CD4-positive, alpha-beta T cell (primary cell): ENCODE data around the gene DNER. TPM values are rescaled to one million over a fixed set of nuclear protein-coding genes. Genes with fewer than 3 reads are reported as not detected.

Experiments used
- ATAC-seq: fragments of 200-7000 bp; cut with Tn5 transposase; one replicate; pipeline ENCODE4 v1.10.0; 2022; ENCODE audit warnings: mild to moderate bottlenecking; ENCODE audit not compliant: poor library complexity
- CTCF ChIA-PET: fragments of 350-600 bp; sonication (Branson Sonifier 250); formaldehyde crosslinking; loops from one replicate; lab custom pipeline; 2021; ENCODE audit warnings: antibody characterized with exemption, inconsistent platforms; lab: Charles Lee
- POLR2A ChIA-PET: fragments of 350-600 bp; sonication (Branson Sonifier 250); formaldehyde crosslinking; loops from one replicate; lab custom pipeline; 2021; ENCODE audit warnings: antibody characterized with exemption, inconsistent platforms; lab: Charles Lee
- DNase-seq, 14 experiments: peaks; one replicate each; pipeline ENCODE4 v3.0.0-alpha.2; 2013 to 2020; ENCODE audit warnings: mixed read lengths in 2 of 14
- H3K27ac ChIP-seq, 2 donors: one replicate each; pipeline versions ENCODE4 v1.5.1 to v1.7.0; 2013; ENCODE audit warnings: low read length in 2 of 2, low read depth in 1 of 2, mild to moderate bottlenecking in 1 of 2
- H3K27me3 ChIP-seq, 2 experiments: 1 replicate in 1 of 2; 2 replicates in 1 of 2; pipeline versions ENCODE4 v1.6.1 to v1.7.0; 2013; ENCODE audit warnings: low read length in 2 of 2, control low read depth in 1 of 2, mild to moderate bottlenecking in 1 of 2, moderate library complexity in 1 of 2; ENCODE audit not compliant: insufficient read depth in 2 of 2, control insufficient read depth in 1 of 2
- H3K36me3 ChIP-seq: one replicate; pipeline ENCODE4 v1.6.1; 2013; ENCODE audit warnings: low read length, control low read depth; ENCODE audit not compliant: insufficient read depth
- H3K4me1 ChIP-seq: one replicate; pipeline ENCODE4 v1.6.1; 2013; ENCODE audit warnings: low read length, control low read depth; ENCODE audit not compliant: insufficient read depth
- H3K4me3 ChIP-seq: one replicate; pipeline ENCODE4 v1.5.1; 2013; ENCODE audit warnings: mild to moderate bottlenecking, low read length, moderate library complexity
- H3K9me3 ChIP-seq, 2 experiments: 1 replicate in 1 of 2; 2 replicates in 1 of 2; pipeline versions ENCODE4 v1.6.1 to v1.7.0; 2013; ENCODE audit warnings: low read length in 2 of 2, mild to moderate bottlenecking in 2 of 2, control low read depth in 1 of 2, moderate library complexity in 1 of 2; ENCODE audit not compliant: control insufficient read depth in 1 of 2, insufficient read depth in 1 of 2
- H3K27ac Mint-ChIP-seq: one replicate; pipeline ENCODE4 v1.8.0; 2020; ENCODE audit warnings: mixed read lengths
- H3K27me3 Mint-ChIP-seq: one replicate; pipeline ENCODE4 v1.8.0; 2021; ENCODE audit warnings: mixed read lengths
- H3K36me3 Mint-ChIP-seq: one replicate; pipeline ENCODE4 v1.8.0; 2021; ENCODE audit warnings: low read depth, mixed read lengths
- H3K4me1 Mint-ChIP-seq: one replicate; pipeline ENCODE4 v1.8.0; 2021; ENCODE audit warnings: low read depth, mixed read lengths
- H3K4me3 Mint-ChIP-seq: one replicate; pipeline ENCODE4 v1.8.0; 2020; ENCODE audit warnings: mild to moderate bottlenecking, mixed read lengths
- H3K9me3 Mint-ChIP-seq: one replicate; pipeline ENCODE4 v1.8.0; 2020; ENCODE audit warnings: mixed read lengths
- CTCF ChIP-seq: fragments of 200-600 bp; IDR thresholded peaks from one replicate; pipeline ENCODE4 v1.8.0; 2022; ENCODE audit warnings: antibody characterized with exemption, mild to moderate bottlenecking
- intact Hi-C, 2 experiments: fragments of 100-400 bp; cut with DNase I in 1 of 2; cut with micrococcal nuclease in 1 of 2; formaldehyde crosslinking; loops; one replicate each; pipeline versions ENCODE4 v1.15.1 to v1.9.0; 2023 to 2025; cut with DNase I, micrococcal nuclease
- total RNA-seq, 174 experiments: library from RNA in 2 of 174; stranded (reverse) in 2 of 174; gene quantifications; one replicate each; pipeline ENCODE4 v1.2.3 and lab custom pipeline; 2021 to 2026

Gene DNER
- total RNA-seq, 2 experiments from 2014 or later: not detected

- H3K4me1 Mint-ChIP-seq: no peaks in the 10 kb centered on the region
- H3K27ac Mint-ChIP-seq: no peak overlapping the region
- peaks cover 2% of the 10 kb centered on the region for H3K9me3 Mint-ChIP-seq
- intact Hi-C loops: no loop called here
- ChIA-PET CTCF (no interaction called here), POLR2A (no interaction called here)
- Histone ChIP-seq H3K4me3 (no peak overlapping the region), H3K27ac (no peak overlapping the region), H3K27me3 (no peaks in the 10 kb centered on the region), H3K9me3 (peaks cover 13 to 18% of the 10 kb centered on the region in 2 experiments), H3K36me3 (no peaks in the 10 kb centered on the region), H3K4me1 (no peaks in the 10 kb centered on the region)
- TF ChIP-seq CTCF: no peak
- H3K27me3 Mint-ChIP-seq: peaks cover 10% of the 10 kb centered on the region
- ATAC-seq (no peak), DNase-seq (no peak)
- no peak overlapping the region for H3K4me3 Mint-ChIP-seq
- no peaks in the 10 kb centered on the region for H3K36me3 Mint-ChIP-seq
These were observed 19.4 kb upstream of the DNER start for GRCh38 chr2:229733611-229734245.

- Histone ChIP-seq H3K36me3 (no peaks in the 10 kb centered on the region), H3K27ac (no peak overlapping the region), H3K27me3 (no peaks in the 10 kb centered on the region), H3K4me3 (no peak overlapping the region), H3K4me1 (no peaks in the 10 kb centered on the region), H3K9me3 (peaks cover 11 to 13% of the 10 kb centered on the region in 2 experiments)
- Mint-ChIP-seq H3K4me1 (no peaks in the 10 kb centered on the region), H3K4me3 (no peak overlapping the region), H3K27me3 (peaks cover 15% of the 10 kb centered on the region), H3K27ac (no peak overlapping the region), H3K9me3 (no peaks in the 10 kb centered on the region), H3K36me3 (no peaks in the 10 kb centered on the region)
- no peak for TF ChIP-seq CTCF
- intact Hi-C loops: no loop called here
- no peak for ATAC-seq
- DNase-seq: no peak
- CTCF ChIA-PET: no interaction called here
- POLR2A ChIA-PET: no interaction called here
These were observed 18.5 kb upstream of the DNER start for GRCh38 chr2:229732897-229733296.

GRCh38 chr2:229731916-229732315 lies 17.6 kb upstream of the DNER start:
- Histone ChIP-seq H3K9me3 (peaks cover 2 to 14% of the 10 kb centered on the region in 2 experiments), H3K27me3 (no peaks in the 10 kb centered on the region), H3K27ac (no peak overlapping the region), H3K4me1 (no peaks in the 10 kb centered on the region), H3K36me3 (no peaks in the 10 kb centered on the region), H3K4me3 (no peak overlapping the region)
- intact Hi-C loops: no loop called here
- POLR2A ChIA-PET: no interaction called here
- CTCF ChIA-PET: no interaction called here
- no peak overlapping the region for H3K4me3 Mint-ChIP-seq
- H3K27me3 Mint-ChIP-seq: peaks cover 15% of the 10 kb centered on the region
- H3K27ac Mint-ChIP-seq: no peak overlapping the region
- no peaks in the 10 kb centered on the region for H3K4me1 Mint-ChIP-seq
- no peak for TF ChIP-seq CTCF
- DNase-seq (no peak), ATAC-seq (no peak)
- H3K36me3 Mint-ChIP-seq: no peaks in the 10 kb centered on the region
- no peaks in the 10 kb centered on the region for H3K9me3 Mint-ChIP-seq
